H1 (cell line): Measurements from ENCODE around the gene BPIFB6. TPM values are rescaled to one million over a fixed set of nuclear protein-coding genes. Genes with fewer than 3 reads are reported as not detected.

Experiments
- polyA plus RNA-seq, 7 experiments: library from polyadenylated mRNA; depleted of rRNA in 3 of 7; stranded (reverse) in 5 of 7; unstranded in 2 of 7; fragments of >200 nt in 5 of 7; fragments of 200-250 nt in 2 of 7; gene quantifications; 1 replicate in 5 of 7; 2 replicates in 1 of 7; 4 replicates in 1 of 7; pipeline versions ENCODE4 v1.2.1 to v1.2.3, GENCODE V29; 2011 to 2013; ENCODE audit warnings: missing spikeins in 2 of 7, mixed read lengths in 2 of 7
- total RNA-seq: library from RNA; stranded (reverse); fragmentation: NEBNext Ultra II Directional; extraction: Animal tissue kit (Norgen Biotek cat#: 25700); gene quantifications from 2 replicates; pipeline ENCODE4 v1.2.1, GENCODE V29; 2021
- TF ChIP-seq, protein P1 (sequence below): fragments of 300-600 bp; sonication (generic); IDR thresholded peaks from 2 replicates; pipeline ENCODE4 v1.7.1; 2012; ENCODE audit warnings: low read length, moderate library complexity, mild to moderate bottlenecking, inconsistent platforms; ENCODE audit not compliant: insufficient replicate concordance

Gene BPIFB6
- total and polyA plus RNA-seq, 2 of the 8 experiments (the other 6 are each of a cell fraction or from before 2014, with no cell fraction given) = not detected

DNA sequence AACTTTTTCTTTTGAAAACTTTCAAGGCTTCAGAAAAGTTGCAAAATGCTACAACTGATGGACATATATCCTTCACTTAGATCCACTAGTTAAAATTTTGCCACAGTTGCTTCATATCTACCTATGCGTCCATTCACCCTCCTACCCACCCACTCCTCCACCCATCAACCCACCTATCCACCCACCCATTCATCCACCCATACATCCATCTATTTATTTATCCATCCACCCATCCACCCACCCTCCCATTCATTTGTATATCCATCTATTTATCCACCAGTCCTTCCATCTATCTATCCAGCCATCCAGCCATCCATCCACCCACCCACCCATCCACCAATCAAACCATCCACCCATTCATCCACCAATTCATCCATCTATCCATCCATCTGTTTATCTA, 61.6 kb downstream of the BPIFB6 start (continued):
- TF ChIP-seq, protein P1, sequence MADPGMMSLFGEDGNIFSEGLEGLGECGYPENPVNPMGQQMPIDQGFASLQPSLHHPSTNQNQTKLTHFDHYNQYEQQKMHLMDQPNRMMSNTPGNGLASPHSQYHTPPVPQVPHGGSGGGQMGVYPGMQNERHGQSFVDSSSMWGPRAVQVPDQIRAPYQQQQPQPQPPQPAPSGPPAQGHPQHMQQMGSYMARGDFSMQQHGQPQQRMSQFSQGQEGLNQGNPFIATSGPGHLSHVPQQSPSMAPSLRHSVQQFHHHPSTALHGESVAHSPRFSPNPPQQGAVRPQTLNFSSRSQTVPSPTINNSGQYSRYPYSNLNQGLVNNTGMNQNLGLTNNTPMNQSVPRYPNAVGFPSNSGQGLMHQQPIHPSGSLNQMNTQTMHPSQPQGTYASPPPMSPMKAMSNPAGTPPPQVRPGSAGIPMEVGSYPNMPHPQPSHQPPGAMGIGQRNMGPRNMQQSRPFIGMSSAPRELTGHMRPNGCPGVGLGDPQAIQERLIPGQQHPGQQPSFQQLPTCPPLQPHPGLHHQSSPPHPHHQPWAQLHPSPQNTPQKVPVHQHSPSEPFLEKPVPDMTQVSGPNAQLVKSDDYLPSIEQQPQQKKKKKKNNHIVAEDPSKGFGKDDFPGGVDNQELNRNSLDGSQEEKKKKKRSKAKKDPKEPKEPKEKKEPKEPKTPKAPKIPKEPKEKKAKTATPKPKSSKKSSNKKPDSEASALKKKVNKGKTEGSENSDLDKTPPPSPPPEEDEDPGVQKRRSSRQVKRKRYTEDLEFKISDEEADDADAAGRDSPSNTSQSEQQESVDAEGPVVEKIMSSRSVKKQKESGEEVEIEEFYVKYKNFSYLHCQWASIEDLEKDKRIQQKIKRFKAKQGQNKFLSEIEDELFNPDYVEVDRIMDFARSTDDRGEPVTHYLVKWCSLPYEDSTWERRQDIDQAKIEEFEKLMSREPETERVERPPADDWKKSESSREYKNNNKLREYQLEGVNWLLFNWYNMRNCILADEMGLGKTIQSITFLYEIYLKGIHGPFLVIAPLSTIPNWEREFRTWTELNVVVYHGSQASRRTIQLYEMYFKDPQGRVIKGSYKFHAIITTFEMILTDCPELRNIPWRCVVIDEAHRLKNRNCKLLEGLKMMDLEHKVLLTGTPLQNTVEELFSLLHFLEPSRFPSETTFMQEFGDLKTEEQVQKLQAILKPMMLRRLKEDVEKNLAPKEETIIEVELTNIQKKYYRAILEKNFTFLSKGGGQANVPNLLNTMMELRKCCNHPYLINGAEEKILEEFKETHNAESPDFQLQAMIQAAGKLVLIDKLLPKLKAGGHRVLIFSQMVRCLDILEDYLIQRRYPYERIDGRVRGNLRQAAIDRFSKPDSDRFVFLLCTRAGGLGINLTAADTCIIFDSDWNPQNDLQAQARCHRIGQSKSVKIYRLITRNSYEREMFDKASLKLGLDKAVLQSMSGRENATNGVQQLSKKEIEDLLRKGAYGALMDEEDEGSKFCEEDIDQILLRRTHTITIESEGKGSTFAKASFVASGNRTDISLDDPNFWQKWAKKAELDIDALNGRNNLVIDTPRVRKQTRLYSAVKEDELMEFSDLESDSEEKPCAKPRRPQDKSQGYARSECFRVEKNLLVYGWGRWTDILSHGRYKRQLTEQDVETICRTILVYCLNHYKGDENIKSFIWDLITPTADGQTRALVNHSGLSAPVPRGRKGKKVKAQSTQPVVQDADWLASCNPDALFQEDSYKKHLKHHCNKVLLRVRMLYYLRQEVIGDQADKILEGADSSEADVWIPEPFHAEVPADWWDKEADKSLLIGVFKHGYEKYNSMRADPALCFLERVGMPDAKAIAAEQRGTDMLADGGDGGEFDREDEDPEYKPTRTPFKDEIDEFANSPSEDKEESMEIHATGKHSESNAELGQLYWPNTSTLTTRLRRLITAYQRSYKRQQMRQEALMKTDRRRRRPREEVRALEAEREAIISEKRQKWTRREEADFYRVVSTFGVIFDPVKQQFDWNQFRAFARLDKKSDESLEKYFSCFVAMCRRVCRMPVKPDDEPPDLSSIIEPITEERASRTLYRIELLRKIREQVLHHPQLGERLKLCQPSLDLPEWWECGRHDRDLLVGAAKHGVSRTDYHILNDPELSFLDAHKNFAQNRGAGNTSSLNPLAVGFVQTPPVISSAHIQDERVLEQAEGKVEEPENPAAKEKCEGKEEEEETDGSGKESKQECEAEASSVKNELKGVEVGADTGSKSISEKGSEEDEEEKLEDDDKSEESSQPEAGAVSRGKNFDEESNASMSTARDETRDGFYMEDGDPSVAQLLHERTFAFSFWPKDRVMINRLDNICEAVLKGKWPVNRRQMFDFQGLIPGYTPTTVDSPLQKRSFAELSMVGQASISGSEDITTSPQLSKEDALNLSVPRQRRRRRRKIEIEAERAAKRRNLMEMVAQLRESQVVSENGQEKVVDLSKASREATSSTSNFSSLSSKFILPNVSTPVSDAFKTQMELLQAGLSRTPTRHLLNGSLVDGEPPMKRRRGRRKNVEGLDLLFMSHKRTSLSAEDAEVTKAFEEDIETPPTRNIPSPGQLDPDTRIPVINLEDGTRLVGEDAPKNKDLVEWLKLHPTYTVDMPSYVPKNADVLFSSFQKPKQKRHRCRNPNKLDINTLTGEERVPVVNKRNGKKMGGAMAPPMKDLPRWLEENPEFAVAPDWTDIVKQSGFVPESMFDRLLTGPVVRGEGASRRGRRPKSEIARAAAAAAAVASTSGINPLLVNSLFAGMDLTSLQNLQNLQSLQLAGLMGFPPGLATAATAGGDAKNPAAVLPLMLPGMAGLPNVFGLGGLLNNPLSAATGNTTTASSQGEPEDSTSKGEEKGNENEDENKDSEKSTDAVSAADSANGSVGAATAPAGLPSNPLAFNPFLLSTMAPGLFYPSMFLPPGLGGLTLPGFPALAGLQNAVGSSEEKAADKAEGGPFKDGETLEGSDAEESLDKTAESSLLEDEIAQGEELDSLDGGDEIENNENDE = no peak
